Tibial nerve (tissue), 4 donors: ENCODE results near the gene IGF1R. TPM values are rescaled to one million over a fixed set of nuclear protein-coding genes. Genes with fewer than 3 reads are reported as not detected.
A peak's percentile ranks its signal among the peaks of the same experiment; 100 is the strongest.

Experiments
- DNase-seq, 2 donors: peaks; one replicate each; pipeline ENCODE4 v3.0.0-alpha.2; 2019; ENCODE audit warnings: low spot score in 2 of 2
- H3K27ac ChIP-seq, 4 donors: fragments of 200-600 bp; sonication (generic) in 3 of 4; one replicate each; pipeline ENCODE4 v1.5.1; 2017 to 2019; ENCODE audit warnings: mild to moderate bottlenecking in 1 of 4
- H3K27me3 ChIP-seq, 2 donors: fragments of 200-600 bp; sonication (generic) in 1 of 2; one replicate each; pipeline versions ENCODE4 v1.5.1 to v1.6.0; 2017 to 2019
- H3K36me3 ChIP-seq, 3 donors: fragments of 200-600 bp; sonication (generic); one replicate each; pipeline ENCODE4 v1.5.1; 2018 to 2019
- H3K4me1 ChIP-seq, 4 donors: fragments of 200-600 bp; sonication (generic) in 3 of 4; one replicate each; pipeline ENCODE4 v1.5.1; 2017 to 2019
- H3K4me3 ChIP-seq, 4 donors: fragments of 200-600 bp; sonication (generic) in 3 of 4; one replicate each; pipeline ENCODE4 v1.5.1; 2017 to 2019; ENCODE audit warnings: mild to moderate bottlenecking in 1 of 4, moderate library complexity in 1 of 4
- H3K9me3 ChIP-seq, 4 donors: fragments of 200-600 bp; sonication (generic) in 3 of 4; one replicate each; pipeline ENCODE4 v1.5.1; 2017 to 2019
- CTCF ChIP-seq, 5 experiments: fragments of 200-600 bp in 3 of 5; fragments of 450-650 bp in 2 of 5; sonication (generic) in 3 of 5; IDR thresholded peaks; one replicate each; pipeline ENCODE4 v1.5.1; 2016 to 2019; ENCODE audit warnings: antibody characterized with exemption in 5 of 5, mild to moderate bottlenecking in 3 of 5, moderate library complexity in 2 of 5
- EP300 ChIP-seq, 2 donors: sonication (generic); formaldehyde crosslinking; IDR thresholded peaks; one replicate each; pipeline ENCODE4 v1.6.1; 2017; ENCODE audit warnings: antibody characterized with exemption in 2 of 2, mild to moderate bottlenecking in 1 of 2
- POLR2A ChIP-seq, 2 donors: fragments of 450-650 bp; IDR thresholded peaks; one replicate each; pipeline ENCODE4 v1.6.1; 2017; ENCODE audit warnings: antibody characterized with exemption in 2 of 2, mild to moderate bottlenecking in 2 of 2, moderate library complexity in 2 of 2
- WGBS, 2 donors: methylation state at CpG; one replicate each; pipeline ENCODE4 v1.1.5; 2018; 5-methylcytosine and 5-hydroxymethylcytosine counted together
- total RNA-seq, 4 donors: library from RNA; depleted of rRNA; stranded (reverse); fragments of >200 nt; gene quantifications; one replicate each; pipeline ENCODE4 v1.1.0, GENCODE V29; 2016

The IGF1R gene
- total RNA-seq, 4 donors from 2014 or later = 82.5 to 164 (median 111) TPM

GRCh38 chr15:98815207-98815606 is 166.9 kb downstream of the IGF1R start:
- peaks cover 0 to 13% (median 2%) of the 10 kb centered on the region in 4 donors for H3K4me1 ChIP-seq
- TF ChIP-seq EP300 (IDR thresholded peaks at IDR 0.05) = peak in 1 of 2 donors; percentile 44
- TF ChIP-seq CTCF (IDR thresholded peaks at IDR 0.05) = no peak
- H3K9me3 ChIP-seq = peaks cover 0 to 3% (median 0%) of the 10 kb centered on the region in 4 donors
- H3K27me3 ChIP-seq = no peaks in the 10 kb centered on the region
- WGBS, 2 donors = 49 to 50% methylated on average over 5 of the region's 5 CpGs
- no peak overlapping the region for H3K4me3 ChIP-seq
- H3K27ac ChIP-seq = no peak overlapping the region
- H3K36me3 ChIP-seq = no peaks in the 10 kb centered on the region
- DNase-seq = no peak

GRCh38 chr15:98817745-98818144 is 169.4 kb downstream of the IGF1R start:
- no peak for DNase-seq
- no peak for TF ChIP-seq EP300 (IDR thresholded peaks at IDR 0.05)
- no peak for TF ChIP-seq POLR2A (IDR thresholded peaks at IDR 0.05)
- TF ChIP-seq CTCF (IDR thresholded peaks at IDR 0.05) = no peak
- no peaks in the 10 kb centered on the region for H3K27me3 ChIP-seq
- H3K4me1 ChIP-seq = peaks cover 0 to 13% (median 2%) of the 10 kb centered on the region in 4 donors
- H3K9me3 ChIP-seq = peaks cover 0 to 6% (median 3%) of the 10 kb centered on the region in 4 donors
- no peak overlapping the region for H3K27ac ChIP-seq
- no peak overlapping the region for H3K4me3 ChIP-seq
- no peaks in the 10 kb centered on the region for H3K36me3 ChIP-seq
- WGBS, 2 donors = 95 to 100% methylated on average over 2 of the region's 2 CpGs

- Histone ChIP-seq H3K36me3 (peaks cover 0 to 14% (median 0%) of the 10 kb centered on the region in 3 donors), H3K4me3 (no peak overlapping the region), H3K4me1 (peaks cover 0 to 13% (median 0%) of the 10 kb centered on the region in 4 donors), H3K27me3 (no peaks in the 10 kb centered on the region), H3K9me3 (peaks cover 0 to 37% (median 6%) of the 10 kb centered on the region in 4 donors), H3K27ac (no peak overlapping the region)
- TF ChIP-seq POLR2A (IDR thresholded peaks at IDR 0.05) (no peak), CTCF (IDR thresholded peaks at IDR 0.05) (no peak), EP300 (IDR thresholded peaks at IDR 0.05) (no peak)
- DNase-seq = no peak
- 64 to 77% methylated on average over 2 of the region's 2 CpGs for WGBS, 2 donors
These were observed 174.7 kb downstream of the IGF1R start for GRCh38 chr15:98823012-98823458.

GRCh38 chr15:98823616-98824015 is 175.3 kb downstream of the IGF1R start:
- Histone ChIP-seq H3K36me3 (peaks cover 0 to 14% (median 0%) of the 10 kb centered on the region in 3 donors), H3K27me3 (no peaks in the 10 kb centered on the region), H3K4me3 (no peak overlapping the region), H3K9me3 (peaks cover 0 to 43% (median 8%) of the 10 kb centered on the region in 4 donors), H3K4me1 (peaks cover 0 to 13% (median 0%) of the 10 kb centered on the region in 4 donors), H3K27ac (no peak overlapping the region)
- DNase-seq = no peak
- TF ChIP-seq CTCF (IDR thresholded peaks at IDR 0.05) (no peak), EP300 (IDR thresholded peaks at IDR 0.05) (no peak), POLR2A (IDR thresholded peaks at IDR 0.05) (no peak)

GRCh38 chr15:98824595-98824994 is 176.3 kb downstream of the IGF1R start:
- Histone ChIP-seq H3K4me3 (no peak overlapping the region), H3K27ac (no peak overlapping the region), H3K36me3 (peaks cover 0 to 22% (median 0%) of the 10 kb centered on the region in 3 donors), H3K4me1 (peaks cover 0 to 13% (median 0%) of the 10 kb centered on the region in 4 donors), H3K27me3 (no peaks in the 10 kb centered on the region), H3K9me3 (peaks cover 0 to 53% (median 14%) of the 10 kb centered on the region in 4 donors)
- TF ChIP-seq POLR2A (IDR thresholded peaks at IDR 0.05) (no peak), EP300 (IDR thresholded peaks at IDR 0.05) (no peak), CTCF (IDR thresholded peaks at IDR 0.05) (no peak)
- DNase-seq = no peak
- 95 to 97% methylated on average over 10 of the region's 10 CpGs for WGBS, 2 donors
